HepG2 (cell line): ENCODE measurements around the gene MAML1. TPM values are rescaled to one million over a fixed set of nuclear protein-coding genes. Genes with fewer than 3 reads are reported as not detected.
A peak's percentile ranks its signal among the peaks of the same experiment; 100 is the strongest.

Experiments used
- BATF2 ChIP-seq: sonication (generic); formaldehyde crosslinking; IDR thresholded peaks from 2 replicates; pipeline ENCODE4 v1.8.0; 2022; ENCODE audit warnings: mild to moderate bottlenecking, missing genetic modification reagents, moderate library complexity
- BCL6 ChIP-seq: IDR thresholded peaks from 2 replicates; pipeline ENCODE4 v1.6.1; 2016; ENCODE audit warnings: missing genetic modification reagents, missing compliant biosample characterization
- CREBL2 ChIP-seq: sonication (generic); formaldehyde crosslinking; IDR thresholded peaks from 2 replicates; pipeline ENCODE4 v1.8.1; 2023; ENCODE audit warnings: missing genetic modification reagents, mild to moderate bottlenecking, borderline replicate concordance
- GATA4 ChIP-seq: sonication (generic); IDR thresholded peaks from 2 replicates; pipeline ENCODE4 v1.6.1; 2016; ENCODE audit warnings: antibody characterized with exemption, low read depth, borderline replicate concordance
- HNF4G ChIP-seq, 2 experiments: sonication (generic) in 1 of 2; formaldehyde crosslinking in 1 of 2; IDR thresholded peaks; 2 replicates each; pipeline versions ENCODE4 v1.4.0 to v1.6.1; 2011 to 2020; ENCODE audit warnings: borderline replicate concordance in 2 of 2, low read depth in 2 of 2, mild to moderate bottlenecking in 2 of 2, low read length in 1 of 2, missing genetic modification reagents in 1 of 2, moderate library complexity in 1 of 2
- ISX ChIP-seq: sonication (generic); formaldehyde crosslinking; conservative IDR thresholded peaks from 2 replicates; pipeline ENCODE4 v1.5.0; 2020; ENCODE audit warnings: missing genetic modification reagents
- MIER2 ChIP-seq: IDR thresholded peaks from 2 replicates; pipeline ENCODE4 v1.6.1; 2016; ENCODE audit warnings: missing biosample characterization, missing genetic modification reagents
- MLLT10 ChIP-seq: sonication (generic); formaldehyde crosslinking; IDR thresholded peaks from 2 replicates; pipeline ENCODE4 v1.4.0; 2020; ENCODE audit warnings: missing genetic modification reagents
- NAIF1 ChIP-seq: sonication (generic); formaldehyde crosslinking; IDR thresholded peaks from 2 replicates; pipeline ENCODE4 v1.5.0; 2020; ENCODE audit warnings: mild to moderate bottlenecking, missing genetic modification reagents, borderline replicate concordance
- PBX3 ChIP-seq: sonication (generic); formaldehyde crosslinking; IDR thresholded peaks from 2 replicates; pipeline ENCODE4 v1.8.1; 2023; ENCODE audit warnings: missing genetic modification reagents, inconsistent platforms, borderline replicate concordance
- POLR2G ChIP-seq: fragments of 200-400 bp; formaldehyde crosslinking; IDR thresholded peaks from 2 replicates; pipeline ENCODE4 v1.6.1; 2018; ENCODE audit warnings: mild to moderate bottlenecking, low read depth, low read length, moderate library complexity
- PPARG ChIP-seq: conservative IDR thresholded peaks from 2 replicates; pipeline ENCODE4 v1.6.1; 2016; ENCODE audit warnings: missing biosample characterization, missing genetic modification reagents
- SAP130 ChIP-seq: IDR thresholded peaks from 2 replicates; pipeline ENCODE4 v1.6.1; 2016; ENCODE audit warnings: low read depth
- SNRNP70 ChIP-seq: fragments of 200-400 bp; formaldehyde crosslinking; IDR thresholded peaks from 2 replicates; pipeline ENCODE4 v1.6.1; 2017; ENCODE audit warnings: mild to moderate bottlenecking, low read depth, low read length, moderate library complexity
- TEF ChIP-seq: sonication (generic); formaldehyde crosslinking; IDR thresholded peaks from 2 replicates; pipeline ENCODE4 v1.5.0; 2020; ENCODE audit warnings: missing genetic modification reagents
- ZBTB7B ChIP-seq: sonication (generic); formaldehyde crosslinking; IDR thresholded peaks from 2 replicates; pipeline ENCODE4 v1.4.0; 2020; ENCODE audit warnings: missing genetic modification reagents
- ZFP37 ChIP-seq: sonication (generic); formaldehyde crosslinking; IDR thresholded peaks from 2 replicates; pipeline ENCODE4 v1.4.0; 2020; ENCODE audit warnings: missing genetic modification reagents, borderline replicate concordance
- ZNF10 ChIP-seq: sonication (generic); formaldehyde crosslinking; IDR thresholded peaks from 2 replicates; pipeline ENCODE4 v1.4.0; 2020; ENCODE audit warnings: mild to moderate bottlenecking, low read depth, missing genetic modification reagents, borderline replicate concordance
- ZNF143 ChIP-seq: sonication (generic); formaldehyde crosslinking; IDR thresholded peaks from 2 replicates; pipeline ENCODE4 v1.4.0; 2020; ENCODE audit warnings: missing genetic modification reagents
- ZNF256 ChIP-seq: sonication (generic); formaldehyde crosslinking; conservative IDR thresholded peaks from 2 replicates; pipeline ENCODE4 v1.4.0; 2020; ENCODE audit warnings: missing genetic modification reagents
- ZNF431 ChIP-seq: sonication (generic); formaldehyde crosslinking; IDR thresholded peaks from 2 replicates; pipeline ENCODE4 v1.9.0; 2022; ENCODE audit warnings: missing genetic modification reagents, low read depth, mild to moderate bottlenecking, borderline replicate concordance
- ZNF530 ChIP-seq: sonication (generic); formaldehyde crosslinking; IDR thresholded peaks from 2 replicates; pipeline ENCODE4 v1.5.0; 2020; ENCODE audit warnings: low read depth, mild to moderate bottlenecking, missing genetic modification reagents
- ZNF562 ChIP-seq: sonication (generic); formaldehyde crosslinking; IDR thresholded peaks from 2 replicates; pipeline ENCODE4 v1.8.0; 2022; ENCODE audit warnings: missing genetic modification reagents, borderline replicate concordance
- ZNF605 ChIP-seq: sonication (generic); formaldehyde crosslinking; IDR thresholded peaks from 2 replicates; pipeline ENCODE4 v1.8.0; 2022; ENCODE audit warnings: mild to moderate bottlenecking, missing genetic modification reagents
- ZNF670 ChIP-seq: sonication (generic); formaldehyde crosslinking; IDR thresholded peaks from 2 replicates; pipeline ENCODE4 v1.8.0; 2022; ENCODE audit warnings: mild to moderate bottlenecking, missing genetic modification reagents, borderline replicate concordance
- ZNF724P ChIP-seq: sonication (generic); formaldehyde crosslinking; IDR thresholded peaks from 2 replicates; pipeline ENCODE4 v1.8.0; 2022; ENCODE audit warnings: missing genetic modification reagents, borderline replicate concordance
- ZSCAN12 ChIP-seq: sonication (generic); formaldehyde crosslinking; IDR thresholded peaks from 2 replicates; pipeline ENCODE4 v1.9.0; 2021; ENCODE audit warnings: mild to moderate bottlenecking, missing genetic modification reagents
- polyA plus RNA-seq, 8 experiments: library from polyadenylated mRNA; depleted of rRNA in 3 of 8; stranded (reverse) in 7 of 8; unstranded in 1 of 8; fragments of >200 nt; fragmentation: Illumina TruSeq in 4 of 8; extraction: Trizol in 4 of 8; gene quantifications; 2 replicates each; pipeline versions ENCODE4 v1.2.1 to v1.2.3, GENCODE V29; 2011 to 2016; ENCODE audit warnings: low read depth in 4 of 8, missing spikeins in 1 of 8, mixed read lengths in 1 of 8; ENCODE audit not compliant: insufficient read depth in 1 of 8
- total RNA-seq, 5 experiments: library from RNA; depleted of rRNA; stranded (reverse); fragments of >200 nt; fragmentation: Illumina TruSeq; extraction: Trizol; gene quantifications; 2 replicates each; pipeline ENCODE4 v1.2.3, GENCODE V29; 2016; ENCODE audit warnings: low read depth in 1 of 5
- TF ChIP-seq, protein P1 (sequence below): sonication (generic); formaldehyde crosslinking; IDR thresholded peaks from 2 replicates; pipeline ENCODE4 v1.5.0; 2020; ENCODE audit warnings: missing genetic modification reagents, mild to moderate bottlenecking, borderline replicate concordance

MAML1 gene
- total and polyA plus RNA-seq, 2 of the 13 experiments (the other 11 are each of a cell fraction or from before 2014, with no cell fraction given): 10.0 to 10.8 TPM

DNA sequence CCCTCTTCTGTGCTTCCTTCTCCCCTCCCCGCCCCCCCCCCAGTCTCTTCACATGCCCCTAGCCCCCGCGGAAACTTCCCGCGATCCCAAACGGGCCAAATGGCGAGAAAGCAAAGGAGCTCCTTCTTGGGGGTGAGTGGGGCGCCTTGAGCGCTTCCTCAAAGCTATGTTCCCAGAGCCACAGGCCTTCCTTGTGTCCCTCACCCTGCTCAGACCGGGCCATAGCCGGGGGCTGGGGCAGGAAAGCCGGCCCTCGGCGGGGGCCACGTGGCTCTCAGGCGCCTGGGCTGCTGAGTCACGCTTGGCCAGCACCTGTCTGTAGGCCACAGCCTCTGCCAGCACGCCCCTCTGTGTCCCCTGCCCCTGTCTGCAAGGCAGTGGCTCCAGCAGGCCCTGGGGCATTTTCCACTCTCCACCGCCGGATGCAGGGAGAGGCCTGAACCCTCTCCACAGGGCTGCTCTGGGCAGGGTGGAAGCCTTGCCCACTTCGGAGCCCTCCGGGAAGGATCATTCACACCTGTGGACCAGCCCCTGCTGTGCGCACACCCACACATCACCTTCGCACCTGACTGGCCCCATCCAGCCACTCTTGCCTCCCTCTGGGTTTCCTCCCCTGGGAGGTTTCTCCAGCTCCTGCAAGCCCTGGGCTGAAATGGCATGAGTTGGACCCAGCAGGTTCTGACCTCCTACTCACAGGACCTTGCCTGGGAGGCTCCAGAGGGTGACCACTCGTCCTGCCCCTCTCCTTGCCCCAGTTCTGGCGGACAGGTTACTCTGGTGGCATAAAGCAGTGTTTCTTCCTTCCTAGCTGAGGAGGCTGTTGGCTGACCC, 86.9 kb downstream of the MAML1 start (continued):
- TF ChIP-seq, protein P1, sequence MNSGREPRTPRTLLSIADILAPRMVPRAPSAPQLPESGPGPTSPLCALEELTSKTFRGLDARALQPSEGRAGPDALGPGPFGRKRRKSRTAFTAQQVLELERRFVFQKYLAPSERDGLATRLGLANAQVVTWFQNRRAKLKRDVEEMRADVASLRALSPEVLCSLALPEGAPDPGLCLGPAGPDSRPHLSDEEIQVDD: peak; percentile 59; the same call in 1 of the 2 replicates
- TF ChIP-seq PPARG (CRISPR knock-in tag) (no peak), BCL6 (CRISPR knock-in tag) (no peak), CREBL2 (CRISPR knock-in tag) (no peak), ZNF562 (CRISPR knock-in tag) (no peak), ZBTB7B (CRISPR knock-in tag) (peak; percentile 47; the same call in 1 of the 2 replicates), SNRNP70 (no peak), ZNF256 (CRISPR knock-in tag) (no peak), MLLT10 (CRISPR knock-in tag) (no peak; the same call in 1 of the 2 replicates), ZNF431 (no peak), GATA4 (no peak), NAIF1 (CRISPR knock-in tag) (no peak), BATF2 (CRISPR knock-in tag) (no peak), ZNF143 (CRISPR knock-in tag) (no peak; the same call in 1 of the 2 replicates), MIER2 (CRISPR knock-in tag) (no peak), HNF4G (IDR thresholded peaks at IDR 0.05; ENCODE audit: borderline replicate concordance, low read depth, low read length) (no peak), HNF4G (CRISPR knock-in tag; IDR thresholded peaks at IDR 0.05; ENCODE audit: borderline replicate concordance, low read depth) (no peak), ZNF670 (CRISPR knock-in tag) (no peak; the same call in 1 of the 2 replicates), SAP130 (CRISPR knock-in tag) (peak; percentile 62), PBX3 (no peak), ZFP37 (CRISPR knock-in tag) (no peak), ZNF10 (CRISPR knock-in tag) (no peak), ZSCAN12 (CRISPR knock-in tag) (0 out of 2 replicates have a peak, but pooled peaks have one; percentile 53), ISX (CRISPR knock-in tag) (no peak), POLR2G (peak; percentile 68), ZNF724P (CRISPR knock-in tag) (no peak), ZNF605 (peak; percentile 50; the same call in 1 of the 2 replicates), TEF (CRISPR knock-in tag) (no peak), ZNF530 (CRISPR knock-in tag) (no peak)
